GM23248 (cell line): Measurements from ENCODE around the gene UBE2F.

ENCODE experiments used
- EZH2 ChIP-seq: fragments of 200-600 bp; sonication (generic); IDR thresholded peaks from 2 replicates; pipeline ENCODE4 v1.6.1; 2018; ENCODE audit warnings: antibody characterized with exemption, mild to moderate bottlenecking; ENCODE audit not compliant: insufficient read depth, poor library complexity, severe bottlenecking
- EZH2phosphoT487 ChIP-seq: fragments of 200-600 bp; sonication (generic); IDR thresholded peaks from 2 replicates; pipeline ENCODE4 v1.6.1; 2018; ENCODE audit warnings: antibody characterized with exemption, moderate library complexity, mild to moderate bottlenecking, low read depth; ENCODE audit not compliant: insufficient read depth

DNA sequence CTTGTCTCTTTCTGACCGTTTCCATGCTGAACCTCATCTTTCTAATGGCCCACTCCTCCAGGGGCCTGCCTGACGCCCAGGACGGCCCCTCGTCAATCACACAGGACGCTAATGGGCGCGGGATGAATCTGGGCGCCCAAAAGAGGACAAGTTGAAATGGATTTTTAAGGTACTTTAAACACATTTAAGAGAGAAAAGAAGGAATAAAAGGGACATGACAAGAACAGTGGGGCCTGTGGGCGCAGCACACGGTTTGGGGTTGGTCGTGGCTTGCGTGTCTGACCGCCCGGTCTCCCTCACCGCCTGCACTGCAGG is 607 bp upstream of the UBE2F start:
- TF ChIP-seq EZH2phosphoT487 (no peak), EZH2 (no peak)
